GM06990 (cell line): ENCODE results near the gene SNRNP27.

Experiments used
- DNase-seq: peaks from one replicate; pipeline ENCODE4 v3.0.0-alpha.2; 2011; ENCODE audit not compliant: insufficient read length; ENCODE audit errors: extremely low read depth
- H3K27me3 ChIP-seq: replicated peaks from 2 replicates; pipeline ENCODE4 v1.6.0; 2011; ENCODE audit warnings: low read length; ENCODE audit not compliant: control insufficient read depth, insufficient read depth
- H3K36me3 ChIP-seq: 2 replicates; pipeline ENCODE4 v1.5.1; 2011; ENCODE audit warnings: low read length; ENCODE audit not compliant: control insufficient read depth, insufficient read depth
- H3K4me3 ChIP-seq: replicated peaks from 2 replicates; pipeline ENCODE4 v1.5.1; 2011; ENCODE audit warnings: low read depth, mild to moderate bottlenecking, control low read depth, low read length
- TF ChIP-seq, protein P1 (sequence below): IDR thresholded peaks from 2 replicates; pipeline ENCODE4 v1.5.1; 2011; ENCODE audit warnings: low read length, control low read depth, mild to moderate bottlenecking, inconsistent platforms; ENCODE audit not compliant: insufficient read depth, poor library complexity, severe bottlenecking

The SNRNP27 gene

DNA sequence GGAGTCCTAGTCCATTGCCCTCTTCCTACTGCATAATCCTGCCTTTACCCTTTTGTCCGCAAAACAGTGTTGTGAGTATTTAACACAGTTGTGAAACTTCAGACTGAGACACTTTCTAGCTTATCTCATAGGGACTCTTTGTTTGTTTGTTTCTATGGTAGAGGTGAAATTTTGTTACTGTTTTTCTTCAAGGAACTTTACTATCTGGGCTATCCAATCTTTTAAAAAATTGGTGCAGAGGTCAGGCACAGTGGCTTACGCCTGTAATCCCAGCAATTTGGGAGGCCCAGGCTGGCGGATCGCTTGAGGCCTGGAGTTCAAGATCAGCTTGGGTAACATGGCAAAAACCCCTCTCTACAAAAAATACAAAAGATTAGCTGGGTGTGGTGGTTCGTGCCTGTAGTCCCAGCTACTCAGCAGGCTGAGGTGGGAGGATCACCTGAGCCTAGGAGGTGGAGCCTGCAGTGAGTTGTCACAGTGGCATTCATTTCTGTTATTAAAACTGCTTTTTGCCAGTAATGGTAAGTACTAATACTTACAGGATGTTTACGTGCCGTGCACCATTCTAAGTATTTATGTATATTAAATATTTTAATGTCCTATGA is 45.5 kb upstream of the SNRNP27 start:
- TF ChIP-seq, protein P1, sequence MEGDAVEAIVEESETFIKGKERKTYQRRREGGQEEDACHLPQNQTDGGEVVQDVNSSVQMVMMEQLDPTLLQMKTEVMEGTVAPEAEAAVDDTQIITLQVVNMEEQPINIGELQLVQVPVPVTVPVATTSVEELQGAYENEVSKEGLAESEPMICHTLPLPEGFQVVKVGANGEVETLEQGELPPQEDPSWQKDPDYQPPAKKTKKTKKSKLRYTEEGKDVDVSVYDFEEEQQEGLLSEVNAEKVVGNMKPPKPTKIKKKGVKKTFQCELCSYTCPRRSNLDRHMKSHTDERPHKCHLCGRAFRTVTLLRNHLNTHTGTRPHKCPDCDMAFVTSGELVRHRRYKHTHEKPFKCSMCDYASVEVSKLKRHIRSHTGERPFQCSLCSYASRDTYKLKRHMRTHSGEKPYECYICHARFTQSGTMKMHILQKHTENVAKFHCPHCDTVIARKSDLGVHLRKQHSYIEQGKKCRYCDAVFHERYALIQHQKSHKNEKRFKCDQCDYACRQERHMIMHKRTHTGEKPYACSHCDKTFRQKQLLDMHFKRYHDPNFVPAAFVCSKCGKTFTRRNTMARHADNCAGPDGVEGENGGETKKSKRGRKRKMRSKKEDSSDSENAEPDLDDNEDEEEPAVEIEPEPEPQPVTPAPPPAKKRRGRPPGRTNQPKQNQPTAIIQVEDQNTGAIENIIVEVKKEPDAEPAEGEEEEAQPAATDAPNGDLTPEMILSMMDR: no peak
- no peak overlapping the region for H3K4me3 ChIP-seq
- peaks cover 7% of the 10 kb centered on the region for H3K36me3 ChIP-seq
- no peaks in the 10 kb centered on the region for H3K27me3 ChIP-seq
- no peak for DNase-seq

DNA sequence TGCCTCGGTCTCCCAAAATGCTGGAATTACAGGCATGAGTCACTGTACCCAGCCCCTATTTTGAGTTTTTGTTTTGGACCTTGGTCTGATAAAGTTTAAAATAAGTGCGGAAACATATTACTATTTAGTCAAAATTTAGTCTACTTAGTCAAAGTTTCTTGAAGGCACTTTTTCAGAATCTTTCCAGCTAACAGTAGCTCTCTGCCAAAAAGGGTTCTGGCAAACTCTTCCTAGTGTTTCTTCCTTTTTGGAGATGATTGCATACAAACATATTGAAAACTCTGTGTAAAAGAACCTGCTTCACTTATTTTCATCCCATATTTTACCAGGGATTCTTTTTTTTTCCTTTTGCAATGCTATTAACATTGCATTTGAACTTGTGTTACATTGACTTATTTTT is 35.5 kb upstream of the SNRNP27 start:
- Histone ChIP-seq H3K4me3 (no peak overlapping the region), H3K36me3 (no peaks in the 10 kb centered on the region), H3K27me3 (no peaks in the 10 kb centered on the region)
- DNase-seq: no peak
- TF ChIP-seq, protein P1: no peak

DNA sequence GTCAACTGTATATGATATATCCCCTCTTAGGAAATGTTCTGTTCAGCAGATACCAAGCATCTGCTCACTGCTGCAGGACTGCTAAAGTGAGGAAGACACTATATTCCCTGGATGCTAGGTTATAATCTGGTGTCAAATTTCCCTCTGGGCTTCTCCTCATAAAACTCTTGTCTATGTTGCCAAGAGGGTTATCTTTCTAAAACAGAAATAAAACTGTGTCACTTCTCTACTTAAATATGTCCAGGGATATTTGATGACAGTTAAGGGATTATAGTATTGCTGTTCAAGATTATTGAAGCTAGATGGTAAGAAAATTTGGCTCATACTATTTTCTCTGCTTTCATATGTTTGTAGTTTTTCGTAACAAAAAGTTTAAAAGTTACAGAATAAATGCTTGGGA is 30.5 kb upstream of the SNRNP27 start:
- H3K36me3 ChIP-seq: peaks cover 5% of the 10 kb centered on the region
- no peak overlapping the region for H3K4me3 ChIP-seq
- TF ChIP-seq, protein P1: no peak
- DNase-seq: no peak
- no peaks in the 10 kb centered on the region for H3K27me3 ChIP-seq

- H3K4me3 ChIP-seq: no peak overlapping the region
- TF ChIP-seq, protein P1: no peak
- DNase-seq: no peak
- H3K36me3 ChIP-seq: no peaks in the 10 kb centered on the region
- no peaks in the 10 kb centered on the region for H3K27me3 ChIP-seq
These were observed 5.3 kb upstream of the SNRNP27 start for GRCh38 chr2:69888451-69888850.

- H3K36me3 ChIP-seq: no peaks in the 10 kb centered on the region
- no peak overlapping the region for H3K4me3 ChIP-seq
- no peak for DNase-seq
- TF ChIP-seq, protein P1: no peak
- no peaks in the 10 kb centered on the region for H3K27me3 ChIP-seq
These were observed 4.5 kb upstream of the SNRNP27 start for GRCh38 chr2:69889302-69889701.

GRCh38 chr2:69890881-69891280 is 2.9 kb upstream of the SNRNP27 start:
- Histone ChIP-seq H3K27me3 (no peaks in the 10 kb centered on the region), H3K4me3 (no peak overlapping the region), H3K36me3 (no peaks in the 10 kb centered on the region)
- TF ChIP-seq, protein P1: no peak
- no peak for DNase-seq
